CD4-positive, alpha-beta T cell (primary cell): ENCODE measurements around the gene BRD1. TPM values are rescaled to one million over a fixed set of nuclear protein-coding genes. Genes with fewer than 3 reads are reported as not detected.

ENCODE experiments used
- ATAC-seq: fragments of 200-7000 bp; cut with Tn5 transposase; one replicate; pipeline ENCODE4 v1.10.0; 2022; ENCODE audit warnings: mild to moderate bottlenecking; ENCODE audit not compliant: poor library complexity
- CTCF ChIA-PET: fragments of 350-600 bp; sonication (Branson Sonifier 250); formaldehyde crosslinking; loops from one replicate; lab custom pipeline; 2021; ENCODE audit warnings: antibody characterized with exemption, inconsistent platforms; lab: Charles Lee
- POLR2A ChIA-PET: fragments of 350-600 bp; sonication (Branson Sonifier 250); formaldehyde crosslinking; loops from one replicate; lab custom pipeline; 2021; ENCODE audit warnings: antibody characterized with exemption, inconsistent platforms; lab: Charles Lee
- DNase-seq, 14 experiments: peaks; one replicate each; pipeline ENCODE4 v3.0.0-alpha.2; 2013 to 2020; ENCODE audit warnings: mixed read lengths in 2 of 14
- H3K27ac ChIP-seq, 2 donors: one replicate each; pipeline versions ENCODE4 v1.5.1 to v1.7.0; 2013; ENCODE audit warnings: low read length in 2 of 2, low read depth in 1 of 2, mild to moderate bottlenecking in 1 of 2
- H3K27me3 ChIP-seq, 2 experiments: 1 replicate in 1 of 2; 2 replicates in 1 of 2; pipeline versions ENCODE4 v1.6.1 to v1.7.0; 2013; ENCODE audit warnings: low read length in 2 of 2, control low read depth in 1 of 2, mild to moderate bottlenecking in 1 of 2, moderate library complexity in 1 of 2; ENCODE audit not compliant: insufficient read depth in 2 of 2, control insufficient read depth in 1 of 2
- H3K36me3 ChIP-seq: one replicate; pipeline ENCODE4 v1.6.1; 2013; ENCODE audit warnings: low read length, control low read depth; ENCODE audit not compliant: insufficient read depth
- H3K4me1 ChIP-seq: one replicate; pipeline ENCODE4 v1.6.1; 2013; ENCODE audit warnings: low read length, control low read depth; ENCODE audit not compliant: insufficient read depth
- H3K4me3 ChIP-seq: one replicate; pipeline ENCODE4 v1.5.1; 2013; ENCODE audit warnings: mild to moderate bottlenecking, low read length, moderate library complexity
- H3K9me3 ChIP-seq, 2 experiments: 1 replicate in 1 of 2; 2 replicates in 1 of 2; pipeline versions ENCODE4 v1.6.1 to v1.7.0; 2013; ENCODE audit warnings: low read length in 2 of 2, mild to moderate bottlenecking in 2 of 2, control low read depth in 1 of 2, moderate library complexity in 1 of 2; ENCODE audit not compliant: control insufficient read depth in 1 of 2, insufficient read depth in 1 of 2
- H3K27ac Mint-ChIP-seq: one replicate; pipeline ENCODE4 v1.8.0; 2020; ENCODE audit warnings: mixed read lengths
- H3K27me3 Mint-ChIP-seq: one replicate; pipeline ENCODE4 v1.8.0; 2021; ENCODE audit warnings: mixed read lengths
- H3K36me3 Mint-ChIP-seq: one replicate; pipeline ENCODE4 v1.8.0; 2021; ENCODE audit warnings: low read depth, mixed read lengths
- H3K4me1 Mint-ChIP-seq: one replicate; pipeline ENCODE4 v1.8.0; 2021; ENCODE audit warnings: low read depth, mixed read lengths
- H3K4me3 Mint-ChIP-seq: one replicate; pipeline ENCODE4 v1.8.0; 2020; ENCODE audit warnings: mild to moderate bottlenecking, mixed read lengths
- H3K9me3 Mint-ChIP-seq: one replicate; pipeline ENCODE4 v1.8.0; 2020; ENCODE audit warnings: mixed read lengths
- intact Hi-C, 2 experiments: fragments of 100-400 bp; cut with DNase I in 1 of 2; cut with micrococcal nuclease in 1 of 2; formaldehyde crosslinking; loops; one replicate each; pipeline versions ENCODE4 v1.15.1 to v1.9.0; 2023 to 2025; cut with DNase I, micrococcal nuclease
- total RNA-seq, 174 experiments: library from RNA in 2 of 174; stranded (reverse) in 2 of 174; gene quantifications; one replicate each; pipeline ENCODE4 v1.2.3 and lab custom pipeline; 2021 to 2026
- TF ChIP-seq, protein P1 (sequence below): fragments of 200-600 bp; IDR thresholded peaks from one replicate; pipeline ENCODE4 v1.8.0; 2022; ENCODE audit warnings: antibody characterized with exemption, mild to moderate bottlenecking

BRD1 gene
- total RNA-seq, 2 experiments from 2014 or later, result 129 to 130 TPM

- POLR2A ChIA-PET, result no interaction called here
- Mint-ChIP-seq H3K27me3 (no peaks in the 10 kb centered on the region), H3K27ac (peak overlapping the region; percentile 36), H3K9me3 (no peaks in the 10 kb centered on the region), H3K4me3 (no peak overlapping the region), H3K4me1 (peaks cover 48% of the 10 kb centered on the region), H3K36me3 (peaks cover 61% of the 10 kb centered on the region)
- intact Hi-C loops, result loop anchor here in 1 of 2 experiments (5.0 kb wide), 1 partner anchor 41 kb away; the partner anchor contains the start of gene BRD1
- H3K27ac ChIP-seq, result no peak overlapping the region
- H3K27me3 ChIP-seq, result no peaks in the 10 kb centered on the region
- no peak overlapping the region for H3K4me3 ChIP-seq
- TF ChIP-seq, protein P1, sequence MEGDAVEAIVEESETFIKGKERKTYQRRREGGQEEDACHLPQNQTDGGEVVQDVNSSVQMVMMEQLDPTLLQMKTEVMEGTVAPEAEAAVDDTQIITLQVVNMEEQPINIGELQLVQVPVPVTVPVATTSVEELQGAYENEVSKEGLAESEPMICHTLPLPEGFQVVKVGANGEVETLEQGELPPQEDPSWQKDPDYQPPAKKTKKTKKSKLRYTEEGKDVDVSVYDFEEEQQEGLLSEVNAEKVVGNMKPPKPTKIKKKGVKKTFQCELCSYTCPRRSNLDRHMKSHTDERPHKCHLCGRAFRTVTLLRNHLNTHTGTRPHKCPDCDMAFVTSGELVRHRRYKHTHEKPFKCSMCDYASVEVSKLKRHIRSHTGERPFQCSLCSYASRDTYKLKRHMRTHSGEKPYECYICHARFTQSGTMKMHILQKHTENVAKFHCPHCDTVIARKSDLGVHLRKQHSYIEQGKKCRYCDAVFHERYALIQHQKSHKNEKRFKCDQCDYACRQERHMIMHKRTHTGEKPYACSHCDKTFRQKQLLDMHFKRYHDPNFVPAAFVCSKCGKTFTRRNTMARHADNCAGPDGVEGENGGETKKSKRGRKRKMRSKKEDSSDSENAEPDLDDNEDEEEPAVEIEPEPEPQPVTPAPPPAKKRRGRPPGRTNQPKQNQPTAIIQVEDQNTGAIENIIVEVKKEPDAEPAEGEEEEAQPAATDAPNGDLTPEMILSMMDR, result no peak
- CTCF ChIA-PET, result no interaction called here
- ATAC-seq (no peak), DNase-seq (no peak)
- no peaks in the 10 kb centered on the region for H3K9me3 ChIP-seq
- H3K36me3 ChIP-seq, result peaks cover 69% of the 10 kb centered on the region
- H3K4me1 ChIP-seq, result peaks cover 69% of the 10 kb centered on the region
These were observed 41.7 kb downstream of the BRD1 start for GRCh38 chr22:49785841-49786471.

GRCh38 chr22:49785046-49785521 lies 42.6 kb downstream of the BRD1 start:
- CTCF ChIA-PET, result no interaction called here

DNA sequence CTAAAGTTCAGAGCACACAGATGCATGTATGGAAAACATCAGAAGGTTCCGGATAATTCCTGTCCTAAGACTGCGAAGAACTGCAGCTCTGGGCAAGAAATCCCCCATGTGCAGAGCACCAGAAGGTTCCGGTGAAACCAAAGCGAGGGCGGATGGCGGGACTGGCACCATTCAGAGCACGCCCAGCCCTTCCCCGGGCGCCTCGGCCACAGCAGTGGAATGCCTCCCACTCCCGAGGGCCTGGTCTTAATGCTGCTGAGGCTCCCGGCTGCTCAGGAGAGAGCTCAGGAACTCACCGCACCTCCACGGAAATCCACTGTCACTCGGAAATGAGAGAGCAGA lies 43.1 kb downstream of the BRD1 start:
- no peak overlapping the region for H3K4me3 Mint-ChIP-seq
- H3K36me3 ChIP-seq, result peaks cover 71% of the 10 kb centered on the region

More at GRCh38 chr22:49785046-49785521, 42.6 kb downstream of the BRD1 start:
- no peak for ATAC-seq
- POLR2A ChIA-PET, result no interaction called here
- H3K4me1 ChIP-seq, result peaks cover 66% of the 10 kb centered on the region
- Mint-ChIP-seq H3K27me3 (no peaks in the 10 kb centered on the region), H3K4me3 (no peak overlapping the region), H3K4me1 (peaks cover 40% of the 10 kb centered on the region), H3K36me3 (peaks cover 54% of the 10 kb centered on the region), H3K27ac (no peak overlapping the region), H3K9me3 (no peaks in the 10 kb centered on the region)
- peak in 3 of 14 experiments; percentile 26 to 64 (median 35) for DNase-seq
- intact Hi-C loops, result loop anchor here in 1 of 2 experiments (5.0 kb wide), 1 partner anchor 42 kb away; the partner anchor contains the start of gene BRD1
- H3K4me3 ChIP-seq, result no peak overlapping the region
- no peak overlapping the region for H3K27ac ChIP-seq
- H3K27me3 ChIP-seq, result no peaks in the 10 kb centered on the region
- no peaks in the 10 kb centered on the region for H3K9me3 ChIP-seq
- TF ChIP-seq, protein P1, result no peak
- H3K36me3 ChIP-seq, result peaks cover 69% of the 10 kb centered on the region

More for the DNA sequence above, 43.1 kb downstream of the BRD1 start:
- H3K9me3 Mint-ChIP-seq, result no peaks in the 10 kb centered on the region
- intact Hi-C loops, result no loop called here
- Histone ChIP-seq H3K27me3 (no peaks in the 10 kb centered on the region), H3K27ac (no peak overlapping the region), H3K4me1 (peaks cover 61% of the 10 kb centered on the region), H3K9me3 (no peaks in the 10 kb centered on the region), H3K4me3 (no peak overlapping the region)
- ChIA-PET CTCF (no interaction called here), POLR2A (no interaction called here)
- DNase-seq (no peak), ATAC-seq (no peak)
- TF ChIP-seq, protein P1, result no peak
- no peaks in the 10 kb centered on the region for H3K27me3 Mint-ChIP-seq
- H3K36me3 Mint-ChIP-seq, result peaks cover 49% of the 10 kb centered on the region
- H3K27ac Mint-ChIP-seq, result no peak overlapping the region
- H3K4me1 Mint-ChIP-seq, result peaks cover 35% of the 10 kb centered on the region
